BJ (cell line): ENCODE data around the gene DOCK4. TPM values are rescaled to one million over a fixed set of nuclear protein-coding genes. Genes with fewer than 3 reads are reported as not detected.

ENCODE experiments used
- CTCF ChIA-PET: fragments of 350-600 bp; formaldehyde crosslinking; extraction: SDS; loops from one replicate; lab custom pipeline; 2021; ENCODE audit warnings: antibody characterized with exemption, inconsistent platforms; lab: Yijun Ruan, JAX
- POLR2A ChIA-PET: fragments of 300-600 bp; sonication (Branson Sonifier 250); formaldehyde crosslinking; extraction: SDS; loops from one replicate; lab custom pipeline; 2021; ENCODE audit warnings: antibody characterized with exemption; lab: Charles Lee
- DNase-seq: peaks from one replicate; pipeline ENCODE4 v3.0.0-alpha.2; 2011; ENCODE audit warnings: low read depth
- H3K27me3 ChIP-seq: 2 replicates; pipeline ENCODE4 v1.6.0; 2011; ENCODE audit warnings: low read length; ENCODE audit not compliant: control insufficient read depth, insufficient read depth
- H3K36me3 ChIP-seq: 2 replicates; pipeline ENCODE4 v1.5.1; 2011; ENCODE audit warnings: low read length; ENCODE audit not compliant: control insufficient read depth, insufficient read depth
- H3K4me3 ChIP-seq: 2 replicates; pipeline ENCODE4 v1.5.1; 2011; ENCODE audit warnings: low read depth, mild to moderate bottlenecking, control low read depth, low read length
- CTCF ChIP-seq: IDR thresholded peaks from 2 replicates; pipeline ENCODE4 v1.5.1; 2011; ENCODE audit warnings: low read depth, mild to moderate bottlenecking, control low read depth, inconsistent platforms, low read length, moderate library complexity; ENCODE audit not compliant: insufficient read depth
- polyA plus RNA-seq: library from polyadenylated mRNA; depleted of rRNA; stranded (reverse); fragments of >200 nt; gene quantifications from 2 replicates; pipeline ENCODE4 v1.2.3, GENCODE V29; 2011

Gene DOCK4
- polyA plus RNA-seq, 1 experiment = 0.15 TPM

DNA sequence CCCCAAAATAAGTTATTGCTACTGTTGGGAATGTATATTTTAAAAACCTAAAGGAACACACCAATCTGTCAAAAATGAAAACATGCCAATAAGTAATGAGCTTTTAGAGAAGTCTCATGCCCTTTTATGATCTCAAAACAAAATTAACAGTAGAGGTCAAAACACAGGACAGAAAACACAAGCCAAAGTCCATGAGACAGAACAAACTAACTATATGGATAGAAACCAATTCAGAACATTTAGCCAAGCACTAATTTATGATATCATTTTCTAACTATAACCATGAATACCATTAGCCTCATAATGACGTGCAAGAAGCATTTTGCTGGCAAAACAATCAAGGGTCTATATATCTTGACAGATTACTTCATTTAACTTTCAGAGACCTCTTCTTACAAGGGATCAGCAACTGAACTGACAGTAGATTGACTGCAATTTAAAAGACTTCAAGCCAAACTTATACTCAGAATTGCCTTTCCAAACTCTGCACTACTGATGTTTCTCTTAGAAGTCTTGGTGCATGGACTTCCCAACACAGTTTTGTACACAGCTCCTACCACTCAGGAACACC, 200.9 kb downstream of the DOCK4 start:
- POLR2A ChIA-PET = no interaction called here
- no peak overlapping the region for H3K4me3 ChIP-seq
- TF ChIP-seq CTCF = no peak
- no peaks in the 10 kb centered on the region for H3K27me3 ChIP-seq
- CTCF ChIA-PET = no interaction called here
- DNase-seq = no peak
- no peaks in the 10 kb centered on the region for H3K36me3 ChIP-seq

DNA sequence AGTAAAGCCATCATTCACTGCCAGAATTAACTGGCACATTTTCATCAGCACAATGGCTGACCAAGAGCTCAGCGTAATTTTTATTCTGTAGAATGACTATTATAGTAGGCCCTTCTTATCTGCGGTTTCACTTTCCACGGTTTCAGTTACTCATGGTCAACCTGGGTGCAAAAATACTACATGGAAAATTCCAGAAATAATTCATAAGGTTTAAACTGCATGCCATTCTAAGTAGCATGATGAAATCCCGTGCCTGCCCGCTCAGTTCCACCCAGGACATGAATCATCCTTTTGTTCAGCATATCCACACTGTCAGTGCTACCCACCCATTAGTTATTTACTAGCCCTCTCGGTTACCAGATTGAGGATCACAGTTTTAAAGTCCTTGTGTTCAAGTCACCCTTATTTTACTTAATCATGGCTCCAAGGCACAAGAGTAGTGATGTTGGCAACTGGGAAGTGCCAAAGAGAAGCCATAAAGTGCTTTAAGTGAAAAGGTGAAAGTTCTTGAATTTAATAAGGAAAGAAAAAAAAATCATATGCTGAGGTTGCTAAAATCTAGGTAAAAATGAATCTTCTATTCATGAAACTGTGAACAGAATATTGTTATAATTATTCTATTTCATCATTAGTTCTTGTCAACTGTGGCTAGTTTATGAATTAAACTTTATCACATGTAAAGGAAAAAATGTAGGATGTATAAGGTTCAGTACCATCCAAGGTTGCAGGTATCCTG, 204.9 kb downstream of the DOCK4 start:
- ChIA-PET CTCF (no interaction called here), POLR2A (no interaction called here)
- H3K4me3 ChIP-seq = no peak overlapping the region
- H3K36me3 ChIP-seq = no peaks in the 10 kb centered on the region
- no peak for TF ChIP-seq CTCF
- H3K27me3 ChIP-seq = no peaks in the 10 kb centered on the region
- DNase-seq = peak; percentile 4

DNA sequence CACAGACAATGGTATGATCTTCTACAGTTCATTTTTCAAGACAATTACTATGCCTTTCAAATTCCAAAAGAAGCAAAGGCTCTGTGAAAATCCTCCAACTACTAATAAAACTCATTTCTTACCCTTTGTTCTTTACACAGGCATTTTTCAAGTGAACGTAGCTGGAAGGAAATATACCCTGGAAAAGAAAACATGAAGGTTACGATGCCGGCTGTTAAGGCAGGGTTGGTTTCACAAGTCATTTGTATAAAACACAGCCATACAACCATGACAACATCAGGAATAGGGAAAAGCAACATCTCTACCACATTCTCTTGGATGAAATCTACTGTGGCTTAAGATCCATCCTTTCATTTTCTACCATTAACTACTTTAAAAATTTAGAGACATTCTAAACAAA, 207.9 kb downstream of the DOCK4 start:
- CTCF ChIA-PET = no interaction called here
- no peak for TF ChIP-seq CTCF
- POLR2A ChIA-PET = no interaction called here

GRCh38 chr7:111997546-111997945, 208.7 kb downstream of the DOCK4 start:
- POLR2A ChIA-PET = no interaction called here
- no peak for DNase-seq
- Histone ChIP-seq H3K27me3 (no peaks in the 10 kb centered on the region), H3K36me3 (no peaks in the 10 kb centered on the region), H3K4me3 (no peak overlapping the region)
- CTCF ChIA-PET = no interaction called here
- TF ChIP-seq CTCF = no peak

More for the DNA sequence above, 207.9 kb downstream of the DOCK4 start:
- no peaks in the 10 kb centered on the region for H3K27me3 ChIP-seq
- H3K4me3 ChIP-seq = no peak overlapping the region
- DNase-seq = no peak
- H3K36me3 ChIP-seq = no peaks in the 10 kb centered on the region

DNA sequence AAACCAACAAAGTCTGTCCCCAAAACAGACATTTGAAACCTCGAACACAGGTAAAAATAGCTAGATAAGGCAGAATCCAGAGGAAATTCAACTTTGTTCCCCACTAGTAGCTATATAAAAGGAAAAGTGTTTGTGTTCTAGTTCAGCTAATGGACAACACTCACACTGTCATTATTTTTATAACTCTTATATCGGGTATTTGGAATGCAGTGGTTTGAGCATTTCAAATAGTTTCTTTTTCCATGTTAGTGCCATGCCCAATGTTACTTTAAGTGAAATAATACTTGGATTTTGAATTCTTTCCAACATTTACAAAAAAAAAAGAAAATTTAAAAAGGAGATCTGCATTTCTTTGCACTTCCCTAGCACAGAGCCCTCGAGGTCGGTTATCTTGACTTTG, 213.6 kb downstream of the DOCK4 start:
- DNase-seq = no peak
- ChIA-PET CTCF (no interaction called here), POLR2A (no interaction called here)
- Histone ChIP-seq H3K4me3 (no peak overlapping the region), H3K36me3 (no peaks in the 10 kb centered on the region), H3K27me3 (no peaks in the 10 kb centered on the region)
- TF ChIP-seq CTCF = no peak
